Esophagus muscularis mucosa (tissue), 4 donors: ENCODE measurements around the gene GSX2. TPM values are rescaled to one million over a fixed set of nuclear protein-coding genes. Genes with fewer than 3 reads are reported as not detected.

Experiments used
- DNase-seq: peaks from one replicate; pipeline ENCODE4 v3.0.0-alpha.2; 2017; ENCODE audit errors: extremely low spot score
- H3K27ac ChIP-seq, 4 donors: fragments of 200-600 bp; sonication (generic); replicated peaks in 1 of 4; 1 replicate in 3 of 4; 2 replicates in 1 of 4; pipeline ENCODE4 v1.5.1; 2016 to 2019; ENCODE audit warnings: mild to moderate bottlenecking in 1 of 4
- H3K27me3 ChIP-seq, 4 donors: fragments of 200-600 bp; sonication (generic); one replicate each; pipeline versions ENCODE4 v1.5.1 to v1.6.0; 2016 to 2019
- H3K36me3 ChIP-seq, 4 donors: fragments of 200-600 bp; sonication (generic); one replicate each; pipeline ENCODE4 v1.5.1; 2016 to 2019
- H3K4me1 ChIP-seq, 4 donors: fragments of 200-600 bp; sonication (generic); one replicate each; pipeline ENCODE4 v1.5.1; 2016 to 2019
- H3K4me3 ChIP-seq, 4 donors: fragments of 200-600 bp; sonication (generic); 1 replicate in 2 of 4; 2 replicates in 2 of 4; pipeline ENCODE4 v1.5.1; 2016 to 2019; ENCODE audit warnings: mild to moderate bottlenecking in 4 of 4, moderate library complexity in 1 of 4
- H3K9me3 ChIP-seq, 4 donors: fragments of 200-600 bp; sonication (generic); 1 replicate in 3 of 4; 2 replicates in 1 of 4; pipeline ENCODE4 v1.5.1; 2016 to 2019
- CTCF ChIP-seq, 3 experiments: fragments of 200-600 bp in 2 of 3; fragments of 450-650 bp in 1 of 3; sonication (generic) in 2 of 3; IDR thresholded peaks; one replicate each; pipeline ENCODE4 v1.5.1; 2017 to 2019; ENCODE audit warnings: antibody characterized with exemption in 3 of 3, mild to moderate bottlenecking in 2 of 3, moderate library complexity in 1 of 3
- EP300 ChIP-seq: sonication (generic); formaldehyde crosslinking; IDR thresholded peaks from one replicate; pipeline ENCODE4 v1.6.1; 2017; ENCODE audit warnings: antibody characterized with exemption
- POLR2A ChIP-seq: fragments of 450-650 bp; IDR thresholded peaks from one replicate; pipeline ENCODE4 v1.6.1; 2017; ENCODE audit warnings: antibody characterized with exemption, moderate library complexity, mild to moderate bottlenecking, low read depth
- POLR2AphosphoS5 ChIP-seq, 2 donors: sonication (generic); formaldehyde crosslinking; IDR thresholded peaks; one replicate each; pipeline ENCODE4 v1.6.1; 2017; ENCODE audit warnings: antibody characterized with exemption in 2 of 2
- WGBS: methylation state at CpG from one replicate; pipeline ENCODE4 v1.1.5; 2018; 5-methylcytosine and 5-hydroxymethylcytosine counted together
- intact Hi-C: fragments of 100-400 bp; cut with DNase I; formaldehyde crosslinking; loops from one replicate; pipeline ENCODE4 v1.15.1; 2023
- total RNA-seq, 4 donors: library from RNA; depleted of rRNA; stranded (reverse); fragments of >200 nt; gene quantifications; one replicate each; pipeline versions ENCODE4 v1.1.0 to v1.2.1, GENCODE V29; 2016

GSX2 gene
- total RNA-seq, 4 donors from 2014 or later = not detected

DNA sequence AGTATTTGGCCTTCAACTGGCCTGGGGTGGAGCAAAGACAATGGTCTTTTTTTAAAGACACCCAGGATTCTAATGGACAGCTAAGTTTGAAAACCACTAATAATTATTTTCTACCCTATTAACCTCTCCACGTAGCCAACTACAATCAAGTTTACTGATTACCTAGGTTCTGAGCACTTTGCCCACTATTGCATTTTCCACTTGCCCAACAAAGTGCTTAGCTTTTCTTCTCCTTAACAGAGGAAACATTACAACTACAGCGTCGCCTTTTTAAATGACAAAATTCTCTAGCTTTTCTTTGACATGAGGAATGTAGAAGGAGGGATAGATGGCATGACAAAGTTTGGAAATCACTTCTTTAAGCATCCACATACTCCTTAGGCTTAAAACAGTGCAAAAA lies 37.6 kb upstream of the GSX2 start:
- 70% methylated on average over 3 of the region's 3 CpGs for WGBS
- peak overlapping the region in 1 of 4 donors; percentile 89 for H3K27ac ChIP-seq
- no peaks in the 10 kb centered on the region for H3K27me3 ChIP-seq

DNA sequence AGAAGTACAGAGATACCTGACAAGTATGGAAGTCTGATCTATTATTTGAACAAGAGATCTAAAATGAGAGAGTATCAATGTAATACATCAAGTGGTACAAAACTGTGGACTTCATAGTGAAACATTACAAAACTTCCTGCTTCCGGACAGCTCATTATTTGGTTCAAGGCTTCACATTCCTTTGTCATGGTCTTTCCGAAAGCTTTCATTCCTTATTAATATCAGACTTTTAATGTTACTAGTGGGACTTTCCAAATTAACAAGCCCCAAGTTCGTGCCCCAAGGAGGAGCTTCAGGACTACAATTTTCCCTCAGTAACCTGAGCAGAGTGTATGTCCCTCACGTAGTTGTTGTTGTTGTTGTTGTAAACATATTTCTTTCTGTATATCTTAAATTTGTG lies 36.7 kb upstream of the GSX2 start:
- Histone ChIP-seq H3K4me1 (peaks cover 46 to 70% (median 64%) of the 10 kb centered on the region in 4 donors), H3K4me3 (peak overlapping the region; percentile 77 to 96 (median 95)), H3K27me3 (no peaks in the 10 kb centered on the region), H3K36me3 (no peaks in the 10 kb centered on the region), H3K9me3 (no peaks in the 10 kb centered on the region), H3K27ac (peak overlapping the region; percentile 87 to 96 (median 90))
- WGBS = 1% methylated on average over 4 of the region's 4 CpGs
- no peak for DNase-seq
- no peak for TF ChIP-seq POLR2A
- TF ChIP-seq EP300 = no peak
- no peak for TF ChIP-seq CTCF (IDR thresholded peaks at IDR 0.05)
- TF ChIP-seq POLR2AphosphoS5 (IDR thresholded peaks at IDR 0.05) = no peak
- intact Hi-C loops = loop anchor here (10.0 kb wide), 1 partner anchor 688 kb away; the partner anchor contains the start of gene FIP1L1

More for the DNA sequence above, 37.6 kb upstream of the GSX2 start:
- no peak for TF ChIP-seq CTCF (IDR thresholded peaks at IDR 0.05)
- TF ChIP-seq EP300 = no peak
- no peak for TF ChIP-seq POLR2A
- TF ChIP-seq POLR2AphosphoS5 (IDR thresholded peaks at IDR 0.05) = no peak
- Histone ChIP-seq H3K4me3 (peak overlapping the region; percentile 77 to 96 (median 95)), H3K9me3 (no peaks in the 10 kb centered on the region), H3K4me1 (peaks cover 53 to 79% (median 72%) of the 10 kb centered on the region in 4 donors), H3K36me3 (no peaks in the 10 kb centered on the region)
- intact Hi-C loops = loop anchor here (10.0 kb wide), 1 partner anchor 688 kb away; the partner anchor contains the start of gene FIP1L1
- DNase-seq = no peak

GRCh38 chr4:54063737-54064316 lies 36.1 kb upstream of the GSX2 start:
- Histone ChIP-seq H3K27ac (peak overlapping the region; percentile 87 to 96 (median 90)), H3K36me3 (no peaks in the 10 kb centered on the region), H3K27me3 (no peaks in the 10 kb centered on the region), H3K9me3 (no peaks in the 10 kb centered on the region), H3K4me1 (peaks cover 46 to 64% (median 59%) of the 10 kb centered on the region in 4 donors), H3K4me3 (peak overlapping the region; percentile 77 to 96 (median 95))
- intact Hi-C loops = loop anchor here (10.0 kb wide), 1 partner anchor 689 kb away; the partner anchor contains the start of gene FIP1L1
- no peak for DNase-seq
- no peak for TF ChIP-seq POLR2A
- no peak for TF ChIP-seq EP300
- no peak for TF ChIP-seq POLR2AphosphoS5 (IDR thresholded peaks at IDR 0.05)
- no peak for TF ChIP-seq CTCF (IDR thresholded peaks at IDR 0.05)
- WGBS = 0% methylated on average over 15 of the region's 38 CpGs

- H3K4me1 ChIP-seq = peaks cover 41 to 58% (median 53%) of the 10 kb centered on the region in 4 donors
- intact Hi-C loops = loop anchor here (5.0 to 10.0 kb wide), 2 partner anchors 153 to 690 kb away; partner anchors contain the start of gene FIP1L1
- H3K36me3 ChIP-seq = no peaks in the 10 kb centered on the region
- H3K27me3 ChIP-seq = no peaks in the 10 kb centered on the region
- H3K27ac ChIP-seq = peak within 1 kb of the TSS; percentile 87 to 96 (median 90)
- H3K4me3 ChIP-seq = peak within 1 kb of the TSS; percentile 77 to 96 (median 95)
- H3K9me3 ChIP-seq = no peaks in the 10 kb centered on the region
- TF ChIP-seq EP300 (peak; percentile 57), POLR2A (peak; percentile 91), CTCF (IDR thresholded peaks at IDR 0.05) (no peak), POLR2AphosphoS5 (IDR thresholded peaks at IDR 0.05) (peak; percentile 98)
- DNase-seq = peak; percentile 98
- under 1% methylated on average over 45 of the region's 87 CpGs for WGBS
Measured at GRCh38 chr4:54064317-54065111, 35.4 kb upstream of the GSX2 start, which contains the start of gene CHIC2. CHIC2 (minus strand) TSS chr4:54064605; CDS start chr4:54064300, 305 bp downstream.
